Panc1 (cell line): ENCODE data around the gene TMEM129.

Experiments used
- CTCF ChIP-seq: fragments of 450-650 bp; IDR thresholded peaks from 2 replicates; pipeline ENCODE4 v1.5.1; 2017; ENCODE audit warnings: mild to moderate bottlenecking
- POLR2AphosphoS5 ChIP-seq: IDR thresholded peaks from 2 replicates; pipeline ENCODE4 v1.6.1; 2012; ENCODE audit warnings: mild to moderate bottlenecking, low read depth, low read length, moderate library complexity

- TF ChIP-seq CTCF: no peak
- no peak for TF ChIP-seq POLR2AphosphoS5
Measured at GRCh38 chr4:1759170-1759817, 38.2 kb upstream of the TMEM129 start.
